ENCODE results near the gene ABR. TPM values are rescaled to one million over a fixed set of nuclear protein-coding genes. Genes with fewer than 3 reads are reported as not detected.

Gene ABR
- total and polyA plus RNA-seq, 2 of the 8 experiments (the other 6 are each of a cell fraction or from before 2014, with no cell fraction given): 44.8 to 47.2 TPM

DNA sequence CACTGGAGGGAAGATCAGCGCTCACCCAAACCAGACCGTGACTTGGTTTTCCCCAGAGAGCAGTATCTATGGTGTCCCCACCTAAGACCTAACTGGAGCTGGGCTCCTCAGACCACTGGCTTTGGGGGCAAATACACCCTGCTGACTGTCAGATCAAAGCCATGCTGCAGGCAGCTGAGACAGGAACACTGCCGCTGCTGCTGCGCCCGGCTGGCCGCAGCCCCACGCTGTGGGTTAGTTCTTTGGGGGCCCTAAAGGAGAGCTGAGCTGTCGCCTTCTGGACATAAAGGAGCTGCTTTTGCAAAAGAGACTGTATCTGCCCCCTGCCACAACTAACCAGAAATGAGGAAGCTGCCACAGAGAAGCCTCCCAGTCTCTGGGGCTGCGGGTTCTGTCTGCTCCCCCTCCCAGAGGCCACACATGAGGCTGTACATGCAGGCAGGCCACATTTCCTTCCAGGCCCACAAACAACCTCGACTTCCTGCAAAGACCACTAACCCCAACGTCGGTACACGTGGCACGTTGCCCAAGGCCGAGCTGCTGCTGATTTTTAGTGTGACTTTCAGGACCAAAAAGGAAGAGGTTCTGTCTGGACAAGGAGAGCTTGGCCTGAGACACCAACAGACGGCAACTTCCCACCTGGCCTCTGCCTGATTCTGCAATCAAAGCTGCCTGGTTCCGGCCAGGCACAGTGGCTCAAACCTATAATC lies 18.2 kb upstream of the ABR start:
- Histone ChIP-seq H3K4me3 (ENCODE audit: extremely low read depth in 1 of 4, insufficient read depth in 2 of 4, low read depth in 3 of 4, low read length in 4 of 4) (no peak overlapping the region), H3K27me3 (replicated peaks in 1 of 4; ENCODE audit: control insufficient read depth in 3 of 4, extremely low read depth in 1 of 4, insufficient read depth in 3 of 4, low read length in 3 of 4) (peaks cover 0 to 3% (median 0%) of the 10 kb centered on the region in 4 experiments; a peak in 1 of 7 replicates), H3K18ac (ENCODE audit: extremely low read depth, low read length) (no peak overlapping the region), H3K14ac (ENCODE audit: insufficient read length) (no peak overlapping the region), H3K27ac (ENCODE audit: low read depth, low read length) (no peak overlapping the region), H4K8ac (ENCODE audit: extremely low read depth, insufficient read depth, low read length) (no peak overlapping the region), H2BK5ac (ENCODE audit: low read depth, low read length) (no peak overlapping the region), H3K23me2 (ENCODE audit: low read depth, low read length) (no peaks in the 10 kb centered on the region; the same call in 1 of the 2 replicates), H2AFZ (ENCODE audit: low read length) (no peak overlapping the region), H3K56ac (replicated peaks; ENCODE audit: insufficient read length, low read depth, low read length) (no peak overlapping the region), H3K79me2 (ENCODE audit: control insufficient read depth in 1 of 2, insufficient read depth in 2 of 2, low read length in 2 of 2) (no peaks in the 10 kb centered on the region), H4K91ac (replicated peaks; ENCODE audit: insufficient read length, low read length) (no peak overlapping the region), H3K4me1 (replicated peaks in 1 of 4; ENCODE audit: control insufficient read depth in 3 of 4, insufficient read depth in 4 of 4, low read length in 3 of 4) (no peaks in the 10 kb centered on the region), H2AK5ac (ENCODE audit: low read depth, low read length) (no peak overlapping the region), H3K9ac (replicated peaks in 1 of 4; ENCODE audit: extremely low read depth in 1 of 4, low read depth in 3 of 4, low read length in 3 of 4) (no peak overlapping the region), H3K9me3 (ENCODE audit: insufficient read depth in 2 of 2, low read depth in 1 of 2, low read length in 1 of 2) (no peaks in the 10 kb centered on the region), H2BK120ac (replicated peaks; ENCODE audit: low read depth, low read length) (no peak overlapping the region), H3K4me2 (ENCODE audit: insufficient read depth in 1 of 2, low read depth in 2 of 2, low read length in 2 of 2) (no peak overlapping the region), H2BK15ac (ENCODE audit: low read length) (no peak overlapping the region), H4K20me1 (replicated peaks in 1 of 2; ENCODE audit: control insufficient read depth in 1 of 2, insufficient read depth in 2 of 2, low read length in 2 of 2) (no peaks in the 10 kb centered on the region), H2BK20ac (ENCODE audit: low read length) (no peak overlapping the region), H3K79me1 (ENCODE audit: low read depth, low read length) (no peaks in the 10 kb centered on the region), H4K5ac (ENCODE audit: insufficient read length, low read depth, low read length) (no peak overlapping the region), H3K36me3 (ENCODE audit: control insufficient read depth in 2 of 4, insufficient read depth in 4 of 4, low read length in 3 of 4) (no peaks in the 10 kb centered on the region), H3K4ac (replicated peaks; ENCODE audit: insufficient read length, low read depth, low read length) (no peak overlapping the region), H2BK12ac (ENCODE audit: low read depth, low read length) (no peak overlapping the region), H3K23ac (ENCODE audit: insufficient read length) (no peak overlapping the region)
- CTCF ChIA-PET (ENCODE audit: partially characterized antibody): interaction anchor here (0.6 to 7.3 kb wide), 8 partner anchors 11 to 900 kb away, joined by 3 to 61 read pairs (median 3); no protein-coding TSS in a partner anchor
- DNase-seq (ENCODE audit: low read depth in 1 of 2, low spot score in 2 of 2) (no peak), FAIRE-seq (no peak)
- POLR2A ChIA-PET (ENCODE audit: partially characterized antibody): interaction anchor here (0.6 to 1.2 kb wide), 3 partner anchors 62 to 892 kb away, joined by 3 read pairs; no protein-coding TSS in a partner anchor
- WGBS, 2 experiments (ENCODE audit: extremely low coverage in 1 of 2, insufficient coverage in 1 of 2, insufficient read length in 1 of 2, insufficient replicate concordance in 2 of 2, low coverage in 1 of 2, low lambda C conversion rate in 2 of 2, missing lambda C conversion rate in 1 of 2): 79% methylated on average over 17 of the region's 17 CpGs; no CpG with 5 or more reads in 1 of the 2 experiments
- TF ChIP-seq, protein P1, sequence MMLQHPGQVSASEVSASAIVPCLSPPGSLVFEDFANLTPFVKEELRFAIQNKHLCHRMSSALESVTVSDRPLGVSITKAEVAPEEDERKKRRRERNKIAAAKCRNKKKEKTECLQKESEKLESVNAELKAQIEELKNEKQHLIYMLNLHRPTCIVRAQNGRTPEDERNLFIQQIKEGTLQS (IDR thresholded peaks at IDR 0.05; ENCODE audit: insufficient read depth, low read depth, low read length): no peak
- TF ChIP-seq, protein P2, sequence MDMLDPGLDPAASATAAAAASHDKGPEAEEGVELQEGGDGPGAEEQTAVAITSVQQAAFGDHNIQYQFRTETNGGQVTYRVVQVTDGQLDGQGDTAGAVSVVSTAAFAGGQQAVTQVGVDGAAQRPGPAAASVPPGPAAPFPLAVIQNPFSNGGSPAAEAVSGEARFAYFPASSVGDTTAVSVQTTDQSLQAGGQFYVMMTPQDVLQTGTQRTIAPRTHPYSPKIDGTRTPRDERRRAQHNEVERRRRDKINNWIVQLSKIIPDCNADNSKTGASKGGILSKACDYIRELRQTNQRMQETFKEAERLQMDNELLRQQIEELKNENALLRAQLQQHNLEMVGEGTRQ (IDR thresholded peaks at IDR 0.05; ENCODE audit: low read length): no peak
- TF ChIP-seq TBP (IDR thresholded peaks at IDR 0.05; ENCODE audit: low read depth, low read length) (no peak), BRCA1 (IDR thresholded peaks at IDR 0.05; ENCODE audit: low read depth, low read length) (no peak), JUN (IDR thresholded peaks at IDR 0.05; ENCODE audit: low read depth, low read length) (no peak), CHD2 (IDR thresholded peaks at IDR 0.05; ENCODE audit: low read length) (no peak), BACH1 (IDR thresholded peaks at IDR 0.05; ENCODE audit: low read length) (no peak), CREB1 (IDR thresholded peaks at IDR 0.05) (no peak), TCF12 (IDR thresholded peaks at IDR 0.05; ENCODE audit: low read depth, low read length) (no peak)
